B cell (primary cell): ENCODE measurements around the gene EXOC4. TPM values are rescaled to one million over a fixed set of nuclear protein-coding genes. Genes with fewer than 3 reads are reported as not detected.

Source experiments
- ATAC-seq: fragments of 200-7000 bp; cut with Tn5 transposase; one replicate; pipeline ENCODE4 v1.10.0; 2021; ENCODE audit warnings: low read depth, mild to moderate bottlenecking, moderate number of reproducible peaks, moderate library complexity
- CTCF ChIA-PET: fragments of 350-600 bp; sonication (Branson Sonifier 250); formaldehyde crosslinking; loops from one replicate; lab custom pipeline; 2021; ENCODE audit warnings: antibody characterized with exemption, inconsistent platforms; lab: Charles Lee
- POLR2A ChIA-PET: fragments of 350-600 bp; sonication (Branson Sonifier 250); formaldehyde crosslinking; loops from one replicate; lab custom pipeline; 2021; ENCODE audit warnings: antibody characterized with exemption; lab: Charles Lee
- DNase-seq: peaks from one replicate; pipeline ENCODE4 v3.0.0; 2013
- H2AFZ ChIP-seq: 2 replicates; pipeline ENCODE4 v1.6.1; 2012; ENCODE audit warnings: mild to moderate bottlenecking, low read depth, low read length; ENCODE audit not compliant: insufficient read depth, poor library complexity, severe bottlenecking
- H3K27ac ChIP-seq, 2 donors: 1 replicate in 1 of 2; 2 replicates in 1 of 2; pipeline ENCODE4 v1.5.1; 2012 to 2013; ENCODE audit warnings: low read length in 2 of 2, mild to moderate bottlenecking in 2 of 2, moderate library complexity in 1 of 2
- H3K27me3 ChIP-seq, 4 experiments: fragments of 200-600 bp in 1 of 4; sonication (generic) in 1 of 4; replicated peaks in 1 of 4; 1 replicate in 2 of 4; 2 replicates in 2 of 4; pipeline versions ENCODE4 v1.6.1 to v1.7.0; 2013 to 2016; ENCODE audit warnings: low read length in 3 of 4, mild to moderate bottlenecking in 2 of 4, mixed read lengths in 1 of 4, moderate library complexity in 1 of 4; ENCODE audit not compliant: insufficient read depth in 4 of 4, control insufficient read depth in 3 of 4; ENCODE audit errors: control extremely low read depth in 1 of 4
- H3K36me3 ChIP-seq, 2 experiments: replicated peaks in 1 of 2; 1 replicate in 1 of 2; 2 replicates in 1 of 2; pipeline versions ENCODE4 v1.6.1 to v1.7.1; 2013; ENCODE audit warnings: low read length in 1 of 2; ENCODE audit not compliant: insufficient read depth in 2 of 2, control insufficient read depth in 1 of 2; ENCODE audit errors: control extremely low read depth in 1 of 2, extremely low read depth in 1 of 2
- H3K4me1 ChIP-seq, 2 donors: fragments of 200-600 bp in 1 of 2; sonication (generic) in 1 of 2; 1 replicate in 1 of 2; 2 replicates in 1 of 2; pipeline versions ENCODE4 v1.5.1 to v1.6.1; 2013 to 2017; ENCODE audit warnings: low read length in 2 of 2; ENCODE audit not compliant: control insufficient read depth in 2 of 2, insufficient read depth in 2 of 2
- H3K4me2 ChIP-seq: replicated peaks from 2 replicates; pipeline ENCODE3; 2012; ENCODE audit warnings: mild to moderate bottlenecking, low read depth, low read length; ENCODE audit not compliant: poor library complexity, severe bottlenecking
- H3K4me3 ChIP-seq, 5 experiments: fragments of 200-600 bp in 1 of 5; sonication (generic) in 1 of 5; 1 replicate in 3 of 5; 2 replicates in 2 of 5; pipeline versions ENCODE4 v1.5.1 to v1.7.0; 2011 to 2016; ENCODE audit warnings: low read length in 4 of 5, mild to moderate bottlenecking in 4 of 5, low read depth in 2 of 5, control low read depth in 1 of 5, moderate library complexity in 1 of 5; ENCODE audit not compliant: insufficient read depth in 1 of 5; ENCODE audit errors: control extremely low read depth in 1 of 5, extremely low read depth in 1 of 5
- H3K79me2 ChIP-seq: fragments of 200-600 bp; sonication (generic); one replicate; pipeline ENCODE4 v1.6.0; 2016; ENCODE audit warnings: low read length; ENCODE audit not compliant: control insufficient read depth, insufficient read depth
- H3K9ac ChIP-seq: fragments of 200-600 bp; sonication (generic); 2 replicates; pipeline ENCODE4 v1.6.1; 2017; ENCODE audit warnings: mild to moderate bottlenecking, low read length, moderate library complexity
- H3K9me3 ChIP-seq, 3 donors: one replicate each; pipeline versions ENCODE4 v1.6.1 to v1.7.1; 2013; ENCODE audit warnings: low read length in 2 of 3; ENCODE audit not compliant: control insufficient read depth in 2 of 3, insufficient read depth in 1 of 3; ENCODE audit errors: control extremely low read depth in 1 of 3
- H4K20me1 ChIP-seq: 2 replicates; pipeline ENCODE4 v1.6.0; 2012; ENCODE audit warnings: mild to moderate bottlenecking, low read length; ENCODE audit not compliant: insufficient read depth, control insufficient read depth, poor library complexity, severe bottlenecking
- H3K27ac Mint-ChIP-seq: one replicate; pipeline ENCODE4 v1.8.0; 2021; ENCODE audit warnings: mixed read lengths
- H3K27me3 Mint-ChIP-seq: one replicate; pipeline ENCODE4 v1.8.0; 2021; ENCODE audit warnings: mixed read lengths
- H3K4me1 Mint-ChIP-seq: one replicate; pipeline ENCODE4 v1.8.0; 2021; ENCODE audit warnings: mixed read lengths
- H3K4me3 Mint-ChIP-seq: one replicate; pipeline ENCODE4 v1.8.0; 2021; ENCODE audit warnings: mixed read lengths
- H3K9me3 Mint-ChIP-seq: one replicate; pipeline ENCODE4 v1.8.0; 2022; ENCODE audit warnings: mixed read lengths; ENCODE audit not compliant: insufficient read depth
- EZH2 ChIP-seq: IDR thresholded peaks from 2 replicates; pipeline ENCODE4 v1.6.1; 2012; ENCODE audit warnings: borderline replicate concordance, low read depth, mild to moderate bottlenecking, moderate library complexity, low read length; ENCODE audit not compliant: insufficient read depth, poor library complexity, severe bottlenecking
- WGBS: methylation state at CpG from one replicate; pipeline ENCODE4 v1.1.5; 2013; ENCODE audit warnings: missing lambda C conversion rate; ENCODE audit not compliant: insufficient coverage; 5-methylcytosine and 5-hydroxymethylcytosine counted together
- intact Hi-C: fragments of 100-400 bp; cut with micrococcal nuclease; formaldehyde crosslinking; loops from one replicate; pipeline ENCODE4 v1.10.0; 2022
- polyA plus RNA-seq: library from polyadenylated mRNA; depleted of rRNA; stranded (reverse); fragments of >200 nt; gene quantifications from 2 replicates; pipeline ENCODE4 v1.2.3, GENCODE V29; 2012
- total RNA-seq, 2 donors: library from RNA; stranded (reverse); fragments of 120-200 nt in 1 of 2; gene quantifications; 1 replicate in 1 of 2; 2 replicates in 1 of 2; pipeline versions ENCODE4 v1.2.3 to v1.2.4, GENCODE V29; 2013 to 2022
- TF ChIP-seq, protein P1 (sequence below): fragments of 200-600 bp; IDR thresholded peaks from one replicate; pipeline ENCODE4 v1.8.0; 2022; ENCODE audit warnings: antibody characterized with exemption, mild to moderate bottlenecking

The EXOC4 gene
- total and polyA plus RNA-seq, 2 donors (not counting 1 experiment from before 2014, with no cell fraction given): 16.7 to 135 TPM

DNA sequence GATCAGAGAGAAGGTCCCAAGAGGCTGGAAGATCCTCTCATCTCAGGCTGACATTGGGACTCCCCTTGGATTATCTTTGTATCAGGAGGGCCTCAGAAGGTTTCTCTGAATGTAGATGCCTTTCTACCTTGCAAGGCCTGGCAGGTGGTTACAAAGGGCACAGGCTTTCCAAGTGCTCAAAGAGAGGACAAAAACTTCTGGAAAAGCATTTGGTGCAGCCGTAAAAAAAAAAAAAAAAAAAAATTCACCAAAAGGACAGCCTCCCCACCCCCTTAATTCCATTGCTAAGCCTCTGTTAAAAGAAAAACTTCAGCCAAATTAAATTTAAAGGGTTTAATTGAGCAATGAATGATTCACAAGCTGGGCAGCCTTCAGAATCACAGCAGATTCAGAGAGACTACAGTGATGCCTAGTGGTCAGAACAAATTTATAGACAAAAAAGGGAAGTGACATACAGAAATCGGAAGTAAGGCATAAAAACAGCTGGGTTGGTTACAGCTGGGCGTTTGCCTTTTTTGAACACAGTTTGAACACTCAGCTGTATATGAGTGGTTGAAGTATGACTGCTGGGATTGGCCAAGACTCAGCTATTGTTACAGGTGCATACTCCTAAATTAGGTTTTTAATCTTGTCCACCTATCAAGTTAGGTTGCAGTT lies 831.7 kb downstream of the EXOC4 start:
- H3K9me3 Mint-ChIP-seq: peaks cover 7% of the 10 kb centered on the region
- no peak overlapping the region for H2AFZ ChIP-seq
- H3K4me3 ChIP-seq: no peak overlapping the region
- H3K4me2 ChIP-seq: no peak overlapping the region
- no peak overlapping the region for H3K27ac Mint-ChIP-seq
- H3K36me3 ChIP-seq: no peaks in the 10 kb centered on the region
- H3K4me3 Mint-ChIP-seq: no peak overlapping the region
- DNase-seq: peak; percentile 49
- H3K27ac ChIP-seq: no peak overlapping the region
- ChIA-PET POLR2A (no interaction called here), CTCF (interaction anchor here (0.7 to 1.2 kb wide), 4 partner anchors 42 to 1622 kb away, joined by 3 to 7 read pairs (median 4); partner anchors contain the start of gene LRGUK)
- intact Hi-C loops: loop anchor here (2.0 kb wide), 1 partner anchor 42 kb away; the partner anchor contains the start of gene LRGUK
- WGBS: 17% methylated on average over 1 of the region's 3 CpGs
- no peak overlapping the region for H3K9ac ChIP-seq
- H3K9me3 ChIP-seq: peaks cover 0 to 14% (median 3%) of the 10 kb centered on the region in 3 donors
- no peaks in the 10 kb centered on the region for H3K27me3 Mint-ChIP-seq
- TF ChIP-seq, protein P1, sequence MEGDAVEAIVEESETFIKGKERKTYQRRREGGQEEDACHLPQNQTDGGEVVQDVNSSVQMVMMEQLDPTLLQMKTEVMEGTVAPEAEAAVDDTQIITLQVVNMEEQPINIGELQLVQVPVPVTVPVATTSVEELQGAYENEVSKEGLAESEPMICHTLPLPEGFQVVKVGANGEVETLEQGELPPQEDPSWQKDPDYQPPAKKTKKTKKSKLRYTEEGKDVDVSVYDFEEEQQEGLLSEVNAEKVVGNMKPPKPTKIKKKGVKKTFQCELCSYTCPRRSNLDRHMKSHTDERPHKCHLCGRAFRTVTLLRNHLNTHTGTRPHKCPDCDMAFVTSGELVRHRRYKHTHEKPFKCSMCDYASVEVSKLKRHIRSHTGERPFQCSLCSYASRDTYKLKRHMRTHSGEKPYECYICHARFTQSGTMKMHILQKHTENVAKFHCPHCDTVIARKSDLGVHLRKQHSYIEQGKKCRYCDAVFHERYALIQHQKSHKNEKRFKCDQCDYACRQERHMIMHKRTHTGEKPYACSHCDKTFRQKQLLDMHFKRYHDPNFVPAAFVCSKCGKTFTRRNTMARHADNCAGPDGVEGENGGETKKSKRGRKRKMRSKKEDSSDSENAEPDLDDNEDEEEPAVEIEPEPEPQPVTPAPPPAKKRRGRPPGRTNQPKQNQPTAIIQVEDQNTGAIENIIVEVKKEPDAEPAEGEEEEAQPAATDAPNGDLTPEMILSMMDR: no peak
- no peak for TF ChIP-seq EZH2
- H3K27me3 ChIP-seq: no peaks in the 10 kb centered on the region
- no peaks in the 10 kb centered on the region for H3K79me2 ChIP-seq
- peak; percentile 65 for ATAC-seq
- peaks cover 9% of the 10 kb centered on the region for H3K4me1 Mint-ChIP-seq
- H4K20me1 ChIP-seq: no peaks in the 10 kb centered on the region
- H3K4me1 ChIP-seq: peaks cover 10 to 12% of the 10 kb centered on the region in 2 donors

DNA sequence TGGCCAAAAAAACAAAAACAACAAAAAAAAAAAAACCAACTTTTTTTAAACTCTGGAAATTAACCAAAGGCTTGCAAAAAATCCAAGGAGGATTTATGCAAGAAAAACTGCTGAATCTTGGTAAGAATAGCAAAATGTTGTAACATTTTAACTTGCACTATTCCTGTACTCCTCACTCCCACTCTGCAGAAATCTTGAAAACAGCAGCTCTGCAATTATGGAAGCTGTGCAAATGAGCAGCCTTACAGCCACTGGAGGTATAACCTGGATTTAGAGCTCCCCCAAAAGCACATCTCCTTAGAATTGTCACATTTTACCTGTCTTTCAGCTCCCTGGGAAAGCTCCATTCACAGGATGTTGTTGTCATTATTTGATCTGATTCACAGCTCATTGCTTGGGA lies 832.4 kb downstream of the EXOC4 start:
- peaks cover under 1 to 14% (median 3%) of the 10 kb centered on the region in 3 donors for H3K9me3 ChIP-seq
- peaks cover 13% of the 10 kb centered on the region for H3K9me3 Mint-ChIP-seq
- ChIA-PET CTCF (interaction anchor here (1.1 to 1.2 kb wide), 2 partner anchors 42 to 56 kb away, joined by 3 to 7 read pairs; partner anchors contain the start of gene LRGUK), POLR2A (no interaction called here)
- peaks cover 9% of the 10 kb centered on the region for H3K4me1 Mint-ChIP-seq
- no peak overlapping the region for H3K4me2 ChIP-seq
- no peak overlapping the region for H3K4me3 ChIP-seq
- H3K4me1 ChIP-seq: peaks cover 10 to 12% of the 10 kb centered on the region in 2 donors
- intact Hi-C loops: loop anchor here (2.0 kb wide), 1 partner anchor 41 kb away; the partner anchor contains the start of gene LRGUK
- H4K20me1 ChIP-seq: no peaks in the 10 kb centered on the region
- no peak overlapping the region for H2AFZ ChIP-seq
- H3K36me3 ChIP-seq: no peaks in the 10 kb centered on the region
- DNase-seq (no peak), ATAC-seq (no peak)
- TF ChIP-seq, protein P1: no peak
- TF ChIP-seq EZH2: no peak
- no peak overlapping the region for H3K9ac ChIP-seq
- H3K27me3 Mint-ChIP-seq: peaks cover 4% of the 10 kb centered on the region
- no peak overlapping the region for H3K4me3 Mint-ChIP-seq
- no peak overlapping the region for H3K27ac Mint-ChIP-seq
- no peaks in the 10 kb centered on the region for H3K27me3 ChIP-seq
- H3K79me2 ChIP-seq: no peaks in the 10 kb centered on the region
- H3K27ac ChIP-seq: no peak overlapping the region
